HepG2 (cell line): ENCODE results near the gene PIMREG. TPM values are rescaled to one million over a fixed set of nuclear protein-coding genes. Genes with fewer than 3 reads are reported as not detected.

ENCODE experiments used
- ATAC-seq: fragments of 200-7000 bp; cut with Tn5 transposase; 3 replicates; pipeline ENCODE4 v1.9.1; 2020; ENCODE audit warnings: mild to moderate bottlenecking, moderate library complexity
- BruUV-seq: library from RNA; stranded (reverse); fragments of 400-500 nt; replicated peaks from 2 replicates; lab custom pipeline; 2021; lab: Mats Ljungman, UMichigan
- CTCF ChIA-PET: fragments of 300-600 bp; formaldehyde crosslinking; extraction: SDS; loops from one replicate; lab custom pipeline; 2021; ENCODE audit warnings: low total read pairs, inconsistent platforms, low intra/inter-chr PET ratio; lab: Yijun Ruan, JAX
- POLR2A ChIA-PET: fragments of 350-600 bp; sonication (Branson Sonifier 250); formaldehyde crosslinking; loops from one replicate; lab custom pipeline; 2020; ENCODE audit warnings: antibody characterized with exemption, inconsistent platforms; lab: Yijun Ruan, JAX
- DNase-seq: peaks from one replicate; pipeline ENCODE4 v3.0.0-alpha.2; 2015; ENCODE audit warnings: low spot score
- FAIRE-seq: peaks from 3 replicates; lab custom pipeline; 2011; peaks lifted over from hg19 to GRCh38; lab: Jason Lieb, UNC
- H2AFZ ChIP-seq: one replicate; pipeline ENCODE4 v1.6.1; 2011; ENCODE audit warnings: low read length, inconsistent platforms
- H3K27ac ChIP-seq: fragments of 300-600 bp; 3 replicates; pipeline ENCODE4 v1.8.0; 2011; ENCODE audit warnings: mixed run types, mild to moderate bottlenecking, mixed read lengths, low read length, inconsistent platforms; ENCODE audit not compliant: insufficient read depth; ENCODE audit errors: extremely low read length
- H3K27me3 ChIP-seq, 2 experiments: fragments of 200-600 bp in 1 of 2; 2 replicates in 1 of 2; 3 replicates in 1 of 2; pipeline versions ENCODE4 v1.6.0 to v1.8.0; 2011; ENCODE audit warnings: low read length in 2 of 2, mild to moderate bottlenecking in 2 of 2, moderate library complexity in 2 of 2, inconsistent platforms in 1 of 2; ENCODE audit not compliant: insufficient read depth in 2 of 2, control insufficient read depth in 1 of 2
- H3K36me3 ChIP-seq, 2 experiments: fragments of 200-600 bp in 1 of 2; replicated peaks in 1 of 2; 2 replicates in 1 of 2; 3 replicates in 1 of 2; pipeline versions ENCODE4 v1.5.1 to v1.8.0; 2011; ENCODE audit warnings: low read length in 2 of 2, inconsistent platforms in 1 of 2; ENCODE audit not compliant: insufficient read depth in 2 of 2, control insufficient read depth in 1 of 2
- H3K4me1 ChIP-seq: 2 replicates; pipeline ENCODE4 v1.5.1; 2012; ENCODE audit warnings: low read length, inconsistent platforms; ENCODE audit not compliant: insufficient read depth
- H3K4me2 ChIP-seq: 2 replicates; pipeline ENCODE4 v1.6.0; 2011; ENCODE audit warnings: low read depth, low read length, inconsistent platforms
- H3K4me3 ChIP-seq, 3 experiments: fragments of 200-600 bp in 1 of 3; sonication (generic), shearing (Covaris generic) in 1 of 3; replicated peaks in 1 of 3; 2 replicates each; pipeline ENCODE4 v1.5.1; 2011 to 2016; ENCODE audit warnings: low read length in 3 of 3, inconsistent platforms in 2 of 3, low read depth in 2 of 3, mild to moderate bottlenecking in 2 of 3, control low read depth in 1 of 3, mixed read lengths in 1 of 3; ENCODE audit not compliant: insufficient read depth in 1 of 3
- H3K79me2 ChIP-seq: one replicate; pipeline ENCODE4 v1.6.1; 2011; ENCODE audit warnings: low read length, inconsistent platforms; ENCODE audit not compliant: insufficient read depth
- H3K9ac ChIP-seq: 2 replicates; pipeline ENCODE4 v1.6.0; 2011; ENCODE audit warnings: mild to moderate bottlenecking, low read depth, low read length, inconsistent platforms; ENCODE audit not compliant: insufficient read depth
- H3K9me3 ChIP-seq: 2 replicates; pipeline ENCODE4 v1.5.1; 2012; ENCODE audit warnings: mild to moderate bottlenecking, low read length
- H4K20me1 ChIP-seq: 2 replicates; pipeline ENCODE4 v1.6.0; 2011; ENCODE audit warnings: inconsistent platforms, mild to moderate bottlenecking, low read length, moderate library complexity; ENCODE audit not compliant: insufficient read depth
- AGO1 ChIP-seq: fragments of 200-400 bp; formaldehyde crosslinking; IDR thresholded peaks from 2 replicates; pipeline ENCODE4 v1.6.1; 2017; ENCODE audit warnings: mild to moderate bottlenecking, low read depth, low read length, moderate library complexity; ENCODE audit not compliant: poor library complexity, severe bottlenecking
- CBX2 ChIP-seq, 2 experiments: fragments of 200-600 bp in 1 of 2; sonication (generic); formaldehyde crosslinking in 1 of 2; IDR thresholded peaks; 2 replicates each; pipeline versions ENCODE4 v1.7.0 to v1.8.1; 2018 to 2022; ENCODE audit warnings: low read depth in 2 of 2, low read length in 1 of 2, mild to moderate bottlenecking in 1 of 2, missing genetic modification reagents in 1 of 2
- CTCF ChIP-seq: sonication (generic); formaldehyde crosslinking; IDR thresholded peaks from 2 replicates; pipeline ENCODE4 v1.5.0; 2020; ENCODE audit warnings: mild to moderate bottlenecking, missing genetic modification reagents, moderate library complexity
- FLYWCH1 ChIP-seq: sonication (generic); formaldehyde crosslinking; IDR thresholded peaks from 2 replicates; pipeline ENCODE4 v1.8.1; 2023; ENCODE audit warnings: mild to moderate bottlenecking, missing genetic modification reagents
- ISL2 ChIP-seq: sonication (generic); formaldehyde crosslinking; IDR thresholded peaks from 2 replicates; pipeline ENCODE4 v1.5.0; 2020; ENCODE audit warnings: missing genetic modification reagents
- MXD3 ChIP-seq: IDR thresholded peaks from 2 replicates; pipeline ENCODE4 v1.6.1; 2016; ENCODE audit warnings: mild to moderate bottlenecking, missing biosample characterization, missing genetic modification reagents
- NFE2L2 ChIP-seq: fragments of 150-350 bp; IDR thresholded peaks from 2 replicates; pipeline ENCODE4 v1.6.1; 2014; ENCODE audit warnings: low read length
- NFKBIZ ChIP-seq: IDR thresholded peaks from 2 replicates; pipeline ENCODE4 v1.6.1; 2018; ENCODE audit warnings: missing genetic modification reagents, missing compliant biosample characterization
- RAD21 ChIP-seq: fragments of 450-650 bp; formaldehyde crosslinking; IDR thresholded peaks from 2 replicates; pipeline ENCODE4 v1.5.0; 2020; ENCODE audit warnings: mild to moderate bottlenecking
- RBFOX2 ChIP-seq: fragments of 200-400 bp; formaldehyde crosslinking; IDR thresholded peaks from 2 replicates; pipeline ENCODE4 v1.6.1; 2017; ENCODE audit warnings: low read depth, mild to moderate bottlenecking, low read length
- SAP130 ChIP-seq: IDR thresholded peaks from 2 replicates; pipeline ENCODE4 v1.6.1; 2016; ENCODE audit warnings: low read depth
- STAG1 ChIP-seq: sonication (generic); formaldehyde crosslinking; IDR thresholded peaks from 2 replicates; pipeline ENCODE4 v1.4.0; 2020; ENCODE audit warnings: missing genetic modification reagents
- TBL1XR1 ChIP-seq: fragments of 150-350 bp; IDR thresholded peaks from 2 replicates; pipeline ENCODE4 v1.6.1; 2014; ENCODE audit warnings: borderline replicate concordance, low read length; ENCODE audit not compliant: partially characterized antibody
- XRCC5 ChIP-seq: fragments of 200-400 bp; formaldehyde crosslinking; optimal IDR thresholded peaks from 2 replicates; pipeline ENCODE3; 2017; ENCODE audit warnings: mild to moderate bottlenecking, low read length
- ZBTB44 ChIP-seq: sonication (generic); formaldehyde crosslinking; IDR thresholded peaks from 2 replicates; pipeline ENCODE4 v1.4.0; 2020; ENCODE audit warnings: missing genetic modification reagents
- ZNF574 ChIP-seq: sonication (generic); formaldehyde crosslinking; IDR thresholded peaks from 2 replicates; pipeline ENCODE4 v1.4.0; 2020; ENCODE audit warnings: missing genetic modification reagents
- WGBS: methylation state at CpG from one replicate; pipeline ENCODE4 v1.1.6; 2017; ENCODE audit warnings: low lambda C conversion rate; 5-methylcytosine and 5-hydroxymethylcytosine counted together
- in situ Hi-C: cut with HindIII; loops from 2 replicates; pipeline ENCODE4 v1.10.0; 2017; ENCODE audit warnings: low pct_unique_long_range_greater_than_20kb; ENCODE audit not compliant: extremely low pct_ligation_motif_present
- intact Hi-C: fragments of 100-400 bp; cut with micrococcal nuclease; formaldehyde crosslinking; loops from one replicate; pipeline ENCODE4 v1.10.0; 2022; ENCODE audit not compliant: unreplicated experiment
- polyA plus RNA-seq, 8 experiments: library from polyadenylated mRNA; depleted of rRNA in 3 of 8; stranded (reverse) in 7 of 8; unstranded in 1 of 8; fragments of >200 nt; fragmentation: Illumina TruSeq in 4 of 8; extraction: Trizol in 4 of 8; gene quantifications; 2 replicates each; pipeline versions ENCODE4 v1.2.1 to v1.2.3, GENCODE V29; 2011 to 2016; ENCODE audit warnings: low read depth in 4 of 8, missing spikeins in 1 of 8, mixed read lengths in 1 of 8; ENCODE audit not compliant: insufficient read depth in 1 of 8
- total RNA-seq, 5 experiments: library from RNA; depleted of rRNA; stranded (reverse); fragments of >200 nt; fragmentation: Illumina TruSeq; extraction: Trizol; gene quantifications; 2 replicates each; pipeline ENCODE4 v1.2.3, GENCODE V29; 2016; ENCODE audit warnings: low read depth in 1 of 5
- TF ChIP-seq, protein P1 (sequence below): sonication (generic); formaldehyde crosslinking; IDR thresholded peaks from 2 replicates; pipeline ENCODE4 v1.4.0; 2020; ENCODE audit warnings: missing genetic modification reagents, borderline replicate concordance

Gene PIMREG
- total and polyA plus RNA-seq, 2 of the 13 experiments (the other 11 are each of a cell fraction or from before 2014, with no cell fraction given): 15.6 to 30.3 TPM

- FAIRE-seq (peak; percentile 83), ATAC-seq (peak; percentile 95), DNase-seq (peak; percentile 34)
- Histone ChIP-seq H3K4me3 (no peak overlapping the region), H3K79me2 (no peaks in the 10 kb centered on the region), H3K27me3 (peaks cover 2 to 7% of the 10 kb centered on the region in 2 experiments; a peak in 2 of 5 replicates), H3K9ac (no peak overlapping the region), H3K9me3 (peaks cover 7% of the 10 kb centered on the region; the same call in 1 of the 2 replicates), H2AFZ (no peak overlapping the region), H3K36me3 (no peaks in the 10 kb centered on the region), H3K27ac (no peak overlapping the region), H3K4me1 (peaks cover 18% of the 10 kb centered on the region), H3K4me2 (no peak overlapping the region), H4K20me1 (no peaks in the 10 kb centered on the region)
- ChIA-PET POLR2A (no interaction called here), CTCF (interaction anchor here (1.1 to 1.3 kb wide), 3 partner anchors 14 to 848 kb away, joined by 3 to 5 read pairs (median 4); no protein-coding TSS in a partner anchor)
- in situ Hi-C loops: no loop called here
- WGBS: 24% methylated on average over 5 of the region's 9 CpGs
- intact Hi-C loops: loop anchor here (5.0 kb wide), 1 partner anchor 849 kb away; no protein-coding TSS in a partner anchor
- no TSS peak for BruUV-seq
- TF ChIP-seq STAG1 (CRISPR knock-in tag): peak; percentile 84
- no peak for TF ChIP-seq TBL1XR1
- no peak for TF ChIP-seq CBX2 (IDR thresholded peaks at IDR 0.05; ENCODE audit: low read depth, low read length)
- TF ChIP-seq CBX2 (CRISPR knock-in tag; IDR thresholded peaks at IDR 0.05; ENCODE audit: low read depth): no peak
- TF ChIP-seq ZNF574 (CRISPR knock-in tag): peak; percentile 13; the same call in 1 of the 2 replicates
- no peak for TF ChIP-seq ZBTB44 (CRISPR knock-in tag)
- TF ChIP-seq NFKBIZ (CRISPR knock-in tag): 0 out of 2 replicates have a peak, but pooled peaks have one; percentile 25
- no peak for TF ChIP-seq ISL2 (CRISPR knock-in tag)
- TF ChIP-seq MXD3 (CRISPR knock-in tag): no peak
- TF ChIP-seq NFE2L2: no peak
- TF ChIP-seq AGO1: no peak
- no peak for TF ChIP-seq FLYWCH1
- TF ChIP-seq RAD21 (CRISPR knock-in tag): peak; percentile 43; the same call in 1 of the 2 replicates
- TF ChIP-seq RBFOX2: no peak
- peak; percentile 21 for TF ChIP-seq XRCC5
- TF ChIP-seq, protein P1, sequence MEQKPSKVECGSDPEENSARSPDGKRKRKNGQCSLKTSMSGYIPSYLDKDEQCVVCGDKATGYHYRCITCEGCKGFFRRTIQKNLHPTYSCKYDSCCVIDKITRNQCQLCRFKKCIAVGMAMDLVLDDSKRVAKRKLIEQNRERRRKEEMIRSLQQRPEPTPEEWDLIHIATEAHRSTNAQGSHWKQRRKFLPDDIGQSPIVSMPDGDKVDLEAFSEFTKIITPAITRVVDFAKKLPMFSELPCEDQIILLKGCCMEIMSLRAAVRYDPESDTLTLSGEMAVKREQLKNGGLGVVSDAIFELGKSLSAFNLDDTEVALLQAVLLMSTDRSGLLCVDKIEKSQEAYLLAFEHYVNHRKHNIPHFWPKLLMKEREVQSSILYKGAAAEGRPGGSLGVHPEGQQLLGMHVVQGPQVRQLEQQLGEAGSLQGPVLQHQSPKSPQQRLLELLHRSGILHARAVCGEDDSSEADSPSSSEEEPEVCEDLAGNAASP (CRISPR knock-in tag): no peak
- TF ChIP-seq CTCF (CRISPR knock-in tag): peak; percentile 87
- no peak for TF ChIP-seq SAP130 (CRISPR knock-in tag)
Observed at GRCh38 chr17:6435968-6436367, 8.3 kb upstream of the PIMREG start.
